OCI-LY1 (cell line): ENCODE data around the gene CERS6.

ENCODE experiments used
- H2AFZ ChIP-seq: fragments of 200-600 bp; sonication (generic), shearing (Covaris generic); 2 replicates; pipeline ENCODE4 v1.6.0; 2014; ENCODE audit warnings: antibody characterized with exemption, mild to moderate bottlenecking, low read length
- H3F3A ChIP-seq: fragments of 200-600 bp; sonication (generic), shearing (Covaris generic); 2 replicates; pipeline ENCODE4 v1.6.0; 2014; ENCODE audit warnings: mild to moderate bottlenecking, antibody characterized with exemption, low read length, moderate library complexity; ENCODE audit not compliant: insufficient read depth
- H3K27ac ChIP-seq: fragments of 200-600 bp; sonication (generic); 2 replicates; pipeline ENCODE4 v1.5.1; 2014; ENCODE audit warnings: low read length, mixed run types, mild to moderate bottlenecking, low read depth; ENCODE audit not compliant: poor library complexity, severe bottlenecking
- H3K27me3 ChIP-seq: fragments of 200-600 bp; sonication (generic); 2 replicates; pipeline ENCODE4 v1.6.0; 2014; ENCODE audit warnings: antibody characterized with exemption, mild to moderate bottlenecking, low read length, moderate library complexity; ENCODE audit not compliant: insufficient read depth
- H3K36me3 ChIP-seq: fragments of 200-600 bp; sonication (generic); 2 replicates; pipeline ENCODE4 v1.6.1; 2014; ENCODE audit warnings: mild to moderate bottlenecking, antibody characterized with exemption, low read length, moderate library complexity, mixed read lengths; ENCODE audit not compliant: insufficient read depth
- H3K4me1 ChIP-seq: fragments of 200-600 bp; sonication (generic); 2 replicates; pipeline ENCODE4 v1.5.1; 2014; ENCODE audit warnings: mild to moderate bottlenecking, low read length, moderate library complexity; ENCODE audit not compliant: insufficient read depth, severe bottlenecking
- H3K4me2 ChIP-seq: fragments of 200-600 bp; sonication (generic), shearing (Covaris generic); 2 replicates; pipeline ENCODE4 v1.6.1; 2014; ENCODE audit warnings: low read length
- H3K4me3 ChIP-seq: fragments of 200-600 bp; sonication (generic); 2 replicates; pipeline ENCODE4 v1.5.1; 2014; ENCODE audit warnings: low read length, low read depth, mild to moderate bottlenecking, mixed read lengths; ENCODE audit not compliant: poor library complexity, severe bottlenecking
- H3K79me2 ChIP-seq: fragments of 200-600 bp; shearing (Covaris generic); 2 replicates; pipeline ENCODE4 v1.6.1; 2016; ENCODE audit warnings: mixed run types, low read length, mixed read lengths; ENCODE audit not compliant: insufficient read depth
- H3K9ac ChIP-seq: fragments of 200-600 bp; sonication (generic), shearing (Covaris generic); 2 replicates; pipeline ENCODE4 v1.6.1; 2014; ENCODE audit warnings: mild to moderate bottlenecking, low read length, mixed read lengths
- H3K9me2 ChIP-seq: fragments of 200-600 bp; sonication (generic), shearing (Covaris generic); 2 replicates; pipeline ENCODE4 v1.6.1; 2014; ENCODE audit warnings: low read depth, mild to moderate bottlenecking, low read length, mixed read lengths
- H3K9me3 ChIP-seq: fragments of 200-600 bp; shearing (Covaris generic); 2 replicates; pipeline ENCODE4 v1.6.1; 2014; ENCODE audit warnings: low read length, mixed read lengths
- H4K20me1 ChIP-seq: fragments of 200-600 bp; sonication (generic), shearing (Covaris generic); 2 replicates; pipeline ENCODE4 v1.6.0; 2016; ENCODE audit warnings: mild to moderate bottlenecking, low read length; ENCODE audit not compliant: insufficient read depth
- CTCF ChIP-seq: fragments of 200-600 bp; sonication (generic), shearing (Covaris generic); IDR thresholded peaks from 2 replicates; pipeline ENCODE4 v1.5.1; 2017; ENCODE audit warnings: mild to moderate bottlenecking, antibody characterized with exemption, low read length, moderate library complexity, mixed read lengths
- EZH2 ChIP-seq: fragments of 200-600 bp; sonication (generic), shearing (Covaris generic); IDR thresholded peaks from 2 replicates; pipeline ENCODE4 v1.8.0; 2017; ENCODE audit warnings: borderline replicate concordance, mixed run types, mild to moderate bottlenecking, antibody characterized with exemption, low read length, moderate library complexity, mixed read lengths

The CERS6 gene

DNA sequence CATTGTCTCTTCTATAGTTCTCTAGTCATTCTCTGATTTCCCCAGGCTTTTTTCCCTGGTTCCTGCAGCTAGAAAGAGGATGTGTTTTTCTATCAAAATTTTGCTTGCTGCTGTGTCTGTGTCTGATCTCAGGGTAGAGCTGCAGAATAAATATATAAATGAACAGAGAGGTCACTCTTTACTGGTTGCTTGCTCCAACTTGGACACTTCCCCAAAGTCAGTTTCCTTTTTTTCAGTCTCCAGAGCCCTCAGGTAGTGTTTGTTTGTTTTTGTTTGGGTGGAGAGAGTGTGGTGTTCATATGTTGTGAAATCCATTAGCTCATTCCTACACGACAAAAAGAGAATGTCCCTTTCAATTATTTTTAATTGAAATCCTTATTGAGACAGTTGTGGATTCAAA lies 85.8 kb downstream of the CERS6 start:
- Histone ChIP-seq H3K9ac (no peak overlapping the region), H3K27me3 (no peaks in the 10 kb centered on the region), H3K4me2 (no peak overlapping the region), H2AFZ (no peak overlapping the region), H3K79me2 (no peaks in the 10 kb centered on the region), H3K4me1 (no peaks in the 10 kb centered on the region), H3K27ac (no peak overlapping the region), H4K20me1 (no peaks in the 10 kb centered on the region), H3K9me2 (no peaks in the 10 kb centered on the region), H3F3A (no peaks in the 10 kb centered on the region), H3K4me3 (no peak overlapping the region), H3K36me3 (no peaks in the 10 kb centered on the region), H3K9me3 (no peaks in the 10 kb centered on the region)
- no peak for TF ChIP-seq CTCF
- TF ChIP-seq EZH2: no peak

- no peak overlapping the region for H3K27ac ChIP-seq
- TF ChIP-seq EZH2 (no peak), CTCF (no peak)
- H3K9me3 ChIP-seq: no peaks in the 10 kb centered on the region
- H3K4me1 ChIP-seq: no peaks in the 10 kb centered on the region
- no peak overlapping the region for H3K4me3 ChIP-seq
- no peaks in the 10 kb centered on the region for H3K27me3 ChIP-seq
- H3K36me3 ChIP-seq: no peaks in the 10 kb centered on the region
- H3K9ac ChIP-seq: no peak overlapping the region
- H3K79me2 ChIP-seq: no peaks in the 10 kb centered on the region
- no peaks in the 10 kb centered on the region for H3K9me2 ChIP-seq
- H4K20me1 ChIP-seq: no peaks in the 10 kb centered on the region
- H2AFZ ChIP-seq: no peak overlapping the region
- no peaks in the 10 kb centered on the region for H3F3A ChIP-seq
- H3K4me2 ChIP-seq: no peak overlapping the region
Observed at GRCh38 chr2:168543037-168543436, 87.0 kb downstream of the CERS6 start.

- Histone ChIP-seq H2AFZ (no peak overlapping the region), H3K27me3 (no peaks in the 10 kb centered on the region), H3K79me2 (no peaks in the 10 kb centered on the region), H4K20me1 (no peaks in the 10 kb centered on the region), H3F3A (no peaks in the 10 kb centered on the region), H3K27ac (no peak overlapping the region), H3K4me1 (no peaks in the 10 kb centered on the region), H3K4me2 (no peak overlapping the region), H3K36me3 (no peaks in the 10 kb centered on the region), H3K9me3 (no peaks in the 10 kb centered on the region), H3K9ac (no peak overlapping the region), H3K9me2 (no peaks in the 10 kb centered on the region), H3K4me3 (no peak overlapping the region)
- TF ChIP-seq CTCF: no peak
- TF ChIP-seq EZH2: no peak
Observed at GRCh38 chr2:168543935-168544334, 87.9 kb downstream of the CERS6 start.
